Coronary artery (tissue), 2 donors: ENCODE results near the gene PTPRD.

Source experiments
- DNase-seq: peaks from one replicate; pipeline ENCODE4 v3.0.0-alpha.2; 2017; ENCODE audit warnings: low spot score
- H3K27ac ChIP-seq, 2 donors: fragments of 200-600 bp; sonication (generic); one replicate each; pipeline ENCODE4 v1.5.1; 2016 to 2019
- H3K4me3 ChIP-seq: fragments of 200-600 bp; sonication (generic); 2 replicates; pipeline ENCODE4 v1.5.1; 2016; ENCODE audit warnings: mild to moderate bottlenecking, moderate library complexity
- CTCF ChIP-seq: fragments of 200-600 bp; sonication (generic); IDR thresholded peaks from one replicate; pipeline ENCODE4 v1.5.1; 2019; ENCODE audit warnings: antibody characterized with exemption

Gene PTPRD

DNA sequence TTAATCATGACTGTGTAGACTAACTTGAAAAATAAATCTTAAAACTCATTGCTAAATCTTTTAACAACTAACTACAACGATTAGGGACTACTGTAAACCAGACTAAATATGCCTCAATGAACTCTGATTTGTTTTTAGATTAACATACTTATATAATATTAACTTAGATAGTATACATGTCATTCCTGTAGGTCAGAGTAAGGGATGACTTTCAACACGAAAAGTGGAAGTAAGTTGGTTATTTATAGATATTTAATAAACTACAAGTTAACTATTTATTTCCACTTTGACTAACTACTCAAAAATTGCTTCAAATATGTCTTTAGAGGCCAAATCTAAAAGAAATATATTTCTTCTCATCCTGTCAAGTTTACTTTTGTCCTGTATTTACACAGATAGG is 795.6 kb downstream of the PTPRD start:
- TF ChIP-seq CTCF, result no peak
- no peak for DNase-seq
- no peak overlapping the region for H3K4me3 ChIP-seq
- H3K27ac ChIP-seq, result no peak overlapping the region

DNA sequence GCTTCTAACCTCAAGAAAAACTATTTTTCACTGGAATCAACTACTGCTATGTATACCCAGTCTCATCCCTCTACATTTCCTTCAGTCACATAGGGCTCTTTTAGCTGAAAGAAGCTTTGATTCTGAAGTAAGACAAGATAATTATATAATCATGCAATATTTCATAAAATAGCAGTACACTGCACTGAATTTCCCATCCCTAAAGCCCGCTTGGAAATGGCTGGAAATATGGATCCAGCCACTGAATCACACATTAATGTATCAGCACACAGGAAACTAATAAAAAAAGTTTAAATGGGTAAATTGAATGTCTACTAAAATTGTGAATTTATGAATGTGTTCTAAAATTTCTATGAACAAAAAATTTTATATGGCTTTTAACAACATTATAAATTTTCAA is 808.7 kb downstream of the PTPRD start:
- no peak overlapping the region for H3K4me3 ChIP-seq
- no peak overlapping the region for H3K27ac ChIP-seq
- no peak for DNase-seq
- no peak for TF ChIP-seq CTCF

GRCh38 chr9:9799287-9799686 is 813.5 kb downstream of the PTPRD start:
- no peak for TF ChIP-seq CTCF
- no peak for DNase-seq
- H3K4me3 ChIP-seq, result no peak overlapping the region
- H3K27ac ChIP-seq, result no peak overlapping the region

- DNase-seq, result no peak
- Histone ChIP-seq H3K27ac (no peak overlapping the region), H3K4me3 (no peak overlapping the region)
- TF ChIP-seq CTCF, result no peak
Observed at GRCh38 chr9:9792144-9792857, 820.5 kb downstream of the PTPRD start.

DNA sequence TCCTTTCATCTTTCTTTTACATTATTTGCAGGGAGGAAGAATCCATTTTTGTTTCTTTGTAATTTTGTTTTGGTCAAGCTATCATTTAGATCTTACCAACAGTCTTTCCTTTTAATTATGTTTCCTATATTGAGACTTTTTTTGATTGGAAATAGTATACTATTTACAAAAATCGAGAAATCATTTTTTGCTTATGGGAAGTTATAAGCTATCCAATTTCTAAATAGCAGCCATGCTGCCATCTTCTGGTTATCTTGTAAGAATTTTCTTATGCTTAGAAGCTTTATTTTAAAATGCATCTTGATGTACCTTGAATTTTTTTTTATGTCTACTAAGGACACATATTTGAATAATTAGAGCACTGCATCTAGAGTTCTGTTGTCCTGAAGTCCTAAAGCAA is 821.2 kb downstream of the PTPRD start:
- H3K4me3 ChIP-seq, result no peak overlapping the region
- no peak for DNase-seq
- TF ChIP-seq CTCF, result no peak
- H3K27ac ChIP-seq, result no peak overlapping the region

DNA sequence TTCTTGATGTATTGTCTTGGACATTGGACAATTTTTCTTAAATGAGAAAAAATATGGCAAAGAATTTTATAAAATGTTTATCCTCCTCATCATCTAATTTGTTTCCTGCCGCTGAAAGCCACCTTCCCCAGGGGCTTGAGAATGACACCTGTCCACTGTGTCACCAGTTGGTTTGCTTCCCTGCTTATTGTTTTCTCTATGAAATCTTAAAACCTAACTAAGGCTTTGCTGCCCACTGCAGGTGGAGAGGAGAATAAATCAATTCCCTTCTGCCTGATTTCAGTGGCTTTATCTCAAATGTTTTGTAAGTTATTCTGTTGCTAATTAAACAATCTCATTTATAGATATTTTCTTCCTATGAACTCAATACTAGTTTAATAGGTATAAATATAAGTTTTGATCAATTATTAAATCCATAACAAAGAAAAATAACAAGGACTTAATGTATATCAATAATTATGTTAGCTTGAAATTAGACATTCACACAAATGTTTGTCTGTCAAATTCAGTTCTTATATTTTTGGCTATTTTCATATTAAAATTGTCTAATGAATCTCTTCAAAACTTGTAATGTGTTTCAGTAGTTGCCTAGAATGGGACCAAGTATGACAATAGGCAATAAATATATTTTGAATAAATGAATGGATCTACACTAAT is 822.5 kb downstream of the PTPRD start:
- Histone ChIP-seq H3K4me3 (no peak overlapping the region), H3K27ac (no peak overlapping the region)
- TF ChIP-seq CTCF, result peak; percentile 83
- no peak for DNase-seq

GRCh38 chr9:9783711-9784110 is 829.1 kb downstream of the PTPRD start:
- no peak overlapping the region for H3K4me3 ChIP-seq
- H3K27ac ChIP-seq, result no peak overlapping the region
- TF ChIP-seq CTCF, result no peak
- no peak for DNase-seq
